GM21526 (cell line): ENCODE data around the gene IPO4.

ENCODE experiments used
- ATAC-seq: cut with Tn5 transposase; IDR thresholded peaks from one replicate; pipeline ENCODE4 v1.9.1; 2021; ENCODE audit warnings: moderate library complexity; ENCODE audit not compliant: unreplicated experiment, low FRiP score

IPO4 gene

GRCh38 chr14:24177041-24177825 is 11.4 kb downstream of the IPO4 start:
- no peak for ATAC-seq

DNA sequence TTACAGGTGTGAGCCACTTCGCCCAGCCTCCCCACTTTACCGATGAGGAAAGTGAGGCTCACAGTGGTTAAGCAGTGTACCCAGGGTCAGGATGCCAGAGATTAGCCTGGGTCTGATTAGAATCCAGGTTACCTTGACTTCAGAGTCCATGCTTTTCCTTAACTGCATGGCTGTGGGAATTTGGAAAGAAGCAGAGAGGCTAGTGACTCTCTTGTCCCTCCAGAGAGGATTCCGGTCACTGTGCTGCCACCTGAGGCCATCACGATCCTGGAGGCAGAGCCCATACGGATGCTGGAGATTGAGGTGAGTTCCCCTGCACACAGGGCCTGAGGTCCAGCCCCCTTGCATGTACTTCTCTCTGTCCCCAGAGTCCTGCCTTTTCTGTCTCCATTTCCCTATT is 12.0 kb downstream of the IPO4 start:
- ATAC-seq = no peak

- no peak for ATAC-seq
Observed at GRCh38 chr14:24172871-24173281, 15.7 kb downstream of the IPO4 start.

DNA sequence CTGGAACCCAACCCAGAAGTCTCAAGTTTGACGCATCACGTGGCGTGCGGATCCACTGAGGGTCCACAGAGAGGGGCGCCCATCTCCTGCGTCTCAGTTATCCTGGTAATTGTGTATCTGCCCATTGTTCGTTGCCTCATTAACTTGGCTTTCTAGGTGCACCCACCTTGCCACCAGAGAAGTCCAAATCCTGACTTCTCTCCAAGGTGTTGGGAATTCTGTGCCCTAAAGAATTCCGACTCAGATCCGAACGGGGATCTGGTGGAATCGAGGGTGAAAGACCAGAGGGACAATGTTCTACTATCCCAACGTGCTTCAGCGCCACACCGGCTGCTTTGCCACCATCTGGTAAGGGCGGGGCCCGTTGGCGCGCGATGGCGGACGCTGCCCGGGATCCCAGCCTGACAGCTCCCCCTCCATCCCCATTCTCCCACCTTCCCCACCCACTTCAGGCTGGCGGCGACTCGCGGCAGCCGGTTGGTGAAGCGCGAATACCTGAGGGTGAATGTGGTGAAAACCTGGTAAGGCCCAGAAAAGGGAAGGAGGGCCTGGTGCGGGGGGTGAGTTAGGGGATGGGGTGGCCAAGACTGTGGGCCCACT is 16.3 kb downstream of the IPO4 start:
- ATAC-seq = no peak

GRCh38 chr14:24171422-24172260 is 17.0 kb downstream of the IPO4 start, which contains the start of gene REC8:
TSS of gene REC8 (plus strand) at chr14:24172080. CDS start at chr14:24172553, 473 bp downstream.
- peak; percentile 73 for ATAC-seq

GRCh38 chr14:24167469-24168114 is 21.0 kb downstream of the IPO4 start:
- no peak for ATAC-seq

- ATAC-seq = no peak
Observed at GRCh38 chr14:24165785-24166184, 22.8 kb downstream of the IPO4 start.

- ATAC-seq = no peak
Observed at GRCh38 chr14:24164518-24164991, 24.1 kb downstream of the IPO4 start.

GRCh38 chr14:24162093-24162492 is 26.5 kb downstream of the IPO4 start:
- ATAC-seq = no peak

DNA sequence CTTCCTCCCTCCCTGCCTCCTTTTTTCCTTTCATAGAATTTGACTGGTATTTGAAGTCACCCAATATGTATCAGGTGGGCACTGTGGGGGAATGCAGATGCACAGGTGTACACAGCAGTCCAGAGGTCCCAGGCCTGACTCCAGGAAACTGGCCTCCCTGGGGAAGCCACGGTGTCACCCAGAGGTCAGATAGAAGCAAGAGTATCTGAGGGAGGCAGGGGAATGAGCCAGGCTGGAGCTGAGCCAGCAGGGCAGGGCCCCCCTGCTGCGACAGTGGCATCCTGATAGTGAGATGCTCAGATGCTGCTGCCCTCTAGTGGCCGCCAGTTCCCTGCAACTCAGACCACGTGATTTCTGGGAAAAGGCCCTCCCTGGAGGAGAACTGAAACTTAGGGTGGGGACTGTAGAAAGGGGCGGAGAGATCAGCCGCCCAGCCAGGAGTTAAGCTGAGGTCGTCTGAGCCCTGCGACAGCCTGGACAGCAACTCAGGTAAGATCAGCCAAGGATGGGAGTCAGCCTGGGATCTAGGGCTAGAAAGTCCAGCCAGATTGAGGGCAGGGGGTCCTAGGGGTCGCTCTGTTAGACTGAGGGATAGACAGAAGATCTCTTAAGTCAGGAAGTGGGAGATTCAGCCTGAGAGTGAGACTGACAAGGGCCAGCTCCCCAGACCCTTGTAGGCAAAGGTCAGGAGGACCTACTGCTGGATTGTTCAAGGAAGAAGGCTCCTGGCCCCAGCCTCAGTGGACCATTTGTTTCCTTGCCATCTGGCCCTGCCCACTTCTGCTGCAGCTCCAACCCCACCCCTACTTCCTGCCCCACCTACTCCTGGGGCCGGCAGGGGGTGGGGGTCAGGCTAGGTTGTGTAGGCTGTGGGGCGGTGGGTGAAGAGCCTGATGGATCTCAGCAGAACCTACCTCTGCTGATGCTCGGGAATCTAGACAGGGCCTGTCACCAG is 27.5 kb downstream of the IPO4 start, which contains the start of gene IRF9:
Gene IRF9, plus strand, starts transcription at position 416 of the 955 bp plus-strand sequence. CDS start 880 bp downstream, outside the sequence.
- ATAC-seq = peak; percentile 61

DNA sequence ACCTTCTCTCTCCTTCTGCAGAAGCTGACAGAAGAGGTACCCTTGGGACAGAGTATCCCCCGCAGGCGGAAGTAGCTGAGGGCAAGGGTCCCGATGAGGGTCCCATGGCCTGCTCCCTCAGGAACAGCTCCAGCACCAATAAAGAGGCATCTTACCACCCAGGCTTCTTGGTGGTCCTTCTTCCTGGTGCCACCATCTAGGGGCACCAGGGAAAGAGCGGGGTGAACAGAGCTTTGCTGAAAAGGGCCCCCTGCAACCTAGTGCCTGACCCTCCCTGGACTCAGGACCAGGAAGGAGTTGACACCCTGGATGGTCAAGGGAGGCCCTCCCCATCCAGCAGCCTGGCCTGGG is 28.1 kb downstream of the IPO4 start:
- no peak for ATAC-seq

- no peak for ATAC-seq
Observed at GRCh38 chr14:24159777-24160498, 28.7 kb downstream of the IPO4 start.

GRCh38 chr14:24157331-24157730 is 31.3 kb downstream of the IPO4 start:
- ATAC-seq = no peak

- no peak for ATAC-seq
Observed at GRCh38 chr14:24156840-24157239, 31.8 kb downstream of the IPO4 start.

- no peak for ATAC-seq
Observed at GRCh38 chr14:24155100-24155499, 33.5 kb downstream of the IPO4 start.

- ATAC-seq = no peak
Observed at GRCh38 chr14:24151404-24152080, 37.1 kb downstream of the IPO4 start.

DNA sequence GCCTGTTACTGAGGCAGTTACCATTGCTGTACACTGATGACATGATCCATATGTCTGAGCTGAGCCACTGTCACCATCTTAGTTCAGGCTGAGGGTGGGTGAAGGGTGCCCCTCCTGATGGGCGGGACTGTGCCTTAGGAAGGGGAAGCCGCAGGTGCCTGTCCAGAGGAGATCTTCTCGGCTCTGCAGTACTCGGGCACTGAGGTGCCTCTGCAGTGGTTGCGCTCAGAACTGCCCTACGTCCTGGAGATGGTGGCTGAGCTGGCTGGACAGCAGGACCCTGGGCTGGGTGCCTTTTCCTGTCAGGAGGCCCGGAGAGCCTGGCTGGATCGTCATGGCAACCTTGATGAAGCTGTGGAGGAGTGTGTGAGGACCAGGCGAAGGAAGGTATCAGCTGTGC is 37.6 kb downstream of the IPO4 start:
- ATAC-seq = no peak

DNA sequence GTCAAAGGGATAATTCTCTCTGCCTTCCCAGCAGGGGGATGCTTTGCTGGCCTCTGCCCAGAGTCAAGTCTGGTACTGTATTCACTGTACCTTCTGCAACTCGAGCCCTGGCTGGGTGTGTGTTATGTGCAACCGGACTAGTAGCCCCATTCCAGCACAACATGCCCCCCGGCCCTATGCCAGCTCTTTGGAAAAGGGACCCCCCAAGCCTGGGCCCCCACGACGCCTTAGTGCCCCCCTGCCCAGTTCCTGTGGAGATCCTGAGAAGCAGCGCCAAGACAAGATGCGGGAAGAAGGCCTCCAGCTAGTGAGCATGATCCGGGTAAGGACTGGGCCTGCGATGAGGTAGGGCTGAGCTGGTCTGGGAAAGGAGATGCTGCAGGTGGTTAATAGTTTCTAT is 38.0 kb downstream of the IPO4 start:
- ATAC-seq = no peak
